B cell (primary cell): ENCODE measurements around the gene CLIP2.

ENCODE experiments used
- EZH2 ChIP-seq: IDR thresholded peaks from 2 replicates; pipeline ENCODE4 v1.6.1; 2012; ENCODE audit warnings: borderline replicate concordance, low read depth, mild to moderate bottlenecking, moderate library complexity, low read length; ENCODE audit not compliant: insufficient read depth, poor library complexity, severe bottlenecking
- TF ChIP-seq, protein P1 (sequence below): fragments of 200-600 bp; IDR thresholded peaks from one replicate; pipeline ENCODE4 v1.8.0; 2022; ENCODE audit warnings: antibody characterized with exemption, mild to moderate bottlenecking

GRCh38 chr7:74306730-74307469 is 17.7 kb downstream of the CLIP2 start:
- TF ChIP-seq, protein P1, sequence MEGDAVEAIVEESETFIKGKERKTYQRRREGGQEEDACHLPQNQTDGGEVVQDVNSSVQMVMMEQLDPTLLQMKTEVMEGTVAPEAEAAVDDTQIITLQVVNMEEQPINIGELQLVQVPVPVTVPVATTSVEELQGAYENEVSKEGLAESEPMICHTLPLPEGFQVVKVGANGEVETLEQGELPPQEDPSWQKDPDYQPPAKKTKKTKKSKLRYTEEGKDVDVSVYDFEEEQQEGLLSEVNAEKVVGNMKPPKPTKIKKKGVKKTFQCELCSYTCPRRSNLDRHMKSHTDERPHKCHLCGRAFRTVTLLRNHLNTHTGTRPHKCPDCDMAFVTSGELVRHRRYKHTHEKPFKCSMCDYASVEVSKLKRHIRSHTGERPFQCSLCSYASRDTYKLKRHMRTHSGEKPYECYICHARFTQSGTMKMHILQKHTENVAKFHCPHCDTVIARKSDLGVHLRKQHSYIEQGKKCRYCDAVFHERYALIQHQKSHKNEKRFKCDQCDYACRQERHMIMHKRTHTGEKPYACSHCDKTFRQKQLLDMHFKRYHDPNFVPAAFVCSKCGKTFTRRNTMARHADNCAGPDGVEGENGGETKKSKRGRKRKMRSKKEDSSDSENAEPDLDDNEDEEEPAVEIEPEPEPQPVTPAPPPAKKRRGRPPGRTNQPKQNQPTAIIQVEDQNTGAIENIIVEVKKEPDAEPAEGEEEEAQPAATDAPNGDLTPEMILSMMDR: no peak
- TF ChIP-seq EZH2: no peak
